NCI-H2171 treated with DMSO at 0.1 percent for 48 hours (cell line): ENCODE data around the gene USP6.
"Not testable (repeated sequence)": the region's sequence is repeated elsewhere in the genome, so short reads cannot be mapped to it uniquely, and the experiment has no call there.

Experiments
- DNase-seq: peaks from one replicate; lab custom pipeline; 2025; lab: John Stamatoyannopoulos, UW

Gene USP6

DNA sequence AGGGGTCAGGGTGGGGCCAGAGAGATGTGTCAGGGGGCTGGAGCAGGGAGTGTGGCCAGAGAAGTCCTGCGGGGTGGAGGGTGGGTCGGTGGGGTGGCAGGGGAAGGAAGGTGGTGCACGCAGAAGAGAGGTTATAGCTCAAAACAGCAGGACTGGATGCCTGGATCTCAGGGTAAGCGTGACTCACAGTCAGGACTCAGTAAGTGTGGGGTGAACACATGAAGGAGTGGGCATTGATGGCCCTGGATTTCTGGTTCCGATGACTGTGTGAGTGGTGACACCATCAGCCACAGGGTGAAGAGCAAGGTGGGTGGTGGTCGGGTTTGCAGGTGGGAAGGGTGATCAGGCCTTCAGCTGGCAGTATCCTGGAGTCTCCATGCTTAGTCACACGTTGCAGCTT, 6.2 kb downstream of the USP6 start:
- not testable (repeated sequence) for DNase-seq

DNA sequence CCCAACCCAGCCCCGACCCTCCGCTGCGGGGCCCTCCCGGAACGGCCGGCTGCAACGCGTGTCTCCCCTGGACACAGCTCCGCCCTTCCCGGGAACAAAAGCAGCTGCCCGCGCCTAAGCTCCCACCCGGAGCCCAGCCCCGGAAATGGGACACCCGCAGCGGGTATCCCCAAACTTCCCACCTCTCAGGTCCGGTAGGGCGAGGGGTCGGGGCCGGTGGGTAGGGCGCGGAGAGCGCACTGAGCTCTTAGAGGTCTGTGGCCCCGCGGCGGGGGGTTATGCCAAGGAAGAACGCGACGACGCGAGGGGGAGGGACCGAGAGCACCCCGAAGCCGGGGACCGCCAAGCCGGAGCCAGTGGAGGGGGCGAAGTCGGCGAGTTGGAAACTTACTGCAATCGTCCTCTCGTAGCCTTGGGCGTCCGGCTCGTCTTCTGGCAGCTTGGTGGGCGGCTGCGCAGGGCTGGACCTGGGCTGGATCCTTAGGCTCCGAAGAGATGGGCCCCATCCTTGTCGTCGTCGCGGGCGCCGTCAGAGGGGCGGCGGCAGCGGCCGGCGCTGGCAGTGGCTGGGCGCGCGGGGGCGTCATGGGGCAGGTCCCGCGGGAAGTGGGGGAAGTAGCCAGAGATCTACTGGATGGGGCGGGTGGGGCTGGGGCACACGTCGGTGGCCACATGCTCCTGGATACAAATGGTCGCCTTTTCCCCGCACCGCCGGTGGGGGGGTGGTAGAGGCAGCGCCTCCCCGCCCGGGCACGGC, 6.9 kb downstream of the USP6 start:
- DNase-seq = no peak

DNA sequence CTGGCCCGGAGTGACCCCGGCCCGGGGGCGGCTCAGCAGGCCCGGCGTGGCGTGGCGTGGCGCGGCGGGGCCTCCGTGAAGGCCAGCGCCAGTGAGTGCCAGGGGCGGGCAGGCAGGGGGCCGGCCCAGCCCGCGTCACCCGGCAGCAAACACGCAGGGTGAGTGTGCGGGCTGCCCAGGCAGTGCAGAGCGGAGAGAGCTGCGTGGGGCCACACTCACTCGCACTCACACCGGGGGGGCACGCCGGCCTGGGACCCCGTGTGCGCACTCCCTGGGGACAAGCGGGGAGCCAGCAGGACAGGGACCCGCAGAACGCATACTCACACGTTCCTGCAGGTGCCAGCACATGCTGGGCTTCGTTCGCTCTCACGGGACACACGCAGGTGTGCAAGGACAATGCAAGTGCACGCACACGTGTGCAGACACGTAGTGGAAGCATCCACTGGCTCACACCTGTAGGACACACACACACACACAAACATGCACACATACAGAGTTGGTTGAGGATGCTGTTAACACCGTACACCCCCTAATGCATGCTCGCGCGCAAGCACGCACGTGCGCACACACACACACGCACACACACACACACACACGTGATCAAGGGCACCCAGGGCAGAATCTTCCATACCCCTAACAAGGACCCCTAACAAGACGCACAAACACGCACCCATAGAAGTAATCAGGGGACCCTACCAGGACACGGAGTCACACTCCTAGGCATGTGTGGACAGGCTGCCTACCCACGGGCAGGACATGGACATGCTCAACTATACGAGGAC, 7.7 kb downstream of the USP6 start:
- DNase-seq = no peak

DNA sequence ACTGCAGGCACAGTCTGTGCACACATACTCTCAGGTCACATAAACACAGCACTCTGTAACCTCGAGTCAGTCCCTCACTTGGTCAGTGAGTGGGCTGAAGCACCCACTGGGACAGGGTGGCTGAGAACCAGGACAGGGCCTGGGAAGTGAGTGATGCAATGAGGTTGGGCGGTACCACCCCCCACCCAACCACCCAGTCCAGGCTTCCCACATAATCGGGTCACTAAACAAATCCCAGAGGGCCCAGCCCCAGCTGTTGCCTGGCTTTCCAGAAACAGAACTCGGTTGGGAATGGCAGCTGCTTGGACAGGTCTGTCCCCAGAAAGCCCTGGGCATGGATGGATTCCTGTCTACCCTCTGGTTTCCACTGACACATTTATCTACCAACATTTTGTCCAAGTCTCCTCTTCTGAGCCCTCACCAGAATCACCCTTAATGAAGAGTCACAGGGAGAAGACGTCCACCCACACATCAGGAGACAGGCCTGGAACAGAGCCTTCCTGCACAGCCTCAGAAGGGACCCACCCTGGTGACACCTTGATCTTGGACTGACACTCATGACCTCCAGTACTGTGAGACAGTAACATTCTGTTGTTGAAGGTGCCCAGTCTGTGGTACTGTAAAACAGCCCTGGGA, 8.4 kb downstream of the USP6 start:
- DNase-seq = not testable (repeated sequence)

DNA sequence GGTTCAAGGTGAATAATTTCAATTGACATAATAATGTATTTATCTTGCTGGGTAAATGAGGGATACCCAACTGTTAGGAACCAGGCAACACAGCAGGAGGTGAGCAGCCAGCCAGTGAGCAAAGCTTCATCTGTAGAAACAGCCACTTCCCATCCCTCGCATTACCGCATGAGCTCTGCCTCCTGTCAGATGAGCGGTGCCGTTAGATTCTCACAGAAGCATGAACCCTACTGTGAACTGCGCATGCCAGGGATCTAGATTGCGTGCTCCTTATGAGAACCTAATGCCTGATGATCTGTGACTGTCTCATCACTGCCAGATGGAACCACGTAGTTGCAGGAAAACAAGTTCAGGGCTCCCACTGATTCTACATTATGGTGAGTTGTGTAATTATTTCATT, 9.1 kb downstream of the USP6 start:
- DNase-seq = not testable (repeated sequence)

DNA sequence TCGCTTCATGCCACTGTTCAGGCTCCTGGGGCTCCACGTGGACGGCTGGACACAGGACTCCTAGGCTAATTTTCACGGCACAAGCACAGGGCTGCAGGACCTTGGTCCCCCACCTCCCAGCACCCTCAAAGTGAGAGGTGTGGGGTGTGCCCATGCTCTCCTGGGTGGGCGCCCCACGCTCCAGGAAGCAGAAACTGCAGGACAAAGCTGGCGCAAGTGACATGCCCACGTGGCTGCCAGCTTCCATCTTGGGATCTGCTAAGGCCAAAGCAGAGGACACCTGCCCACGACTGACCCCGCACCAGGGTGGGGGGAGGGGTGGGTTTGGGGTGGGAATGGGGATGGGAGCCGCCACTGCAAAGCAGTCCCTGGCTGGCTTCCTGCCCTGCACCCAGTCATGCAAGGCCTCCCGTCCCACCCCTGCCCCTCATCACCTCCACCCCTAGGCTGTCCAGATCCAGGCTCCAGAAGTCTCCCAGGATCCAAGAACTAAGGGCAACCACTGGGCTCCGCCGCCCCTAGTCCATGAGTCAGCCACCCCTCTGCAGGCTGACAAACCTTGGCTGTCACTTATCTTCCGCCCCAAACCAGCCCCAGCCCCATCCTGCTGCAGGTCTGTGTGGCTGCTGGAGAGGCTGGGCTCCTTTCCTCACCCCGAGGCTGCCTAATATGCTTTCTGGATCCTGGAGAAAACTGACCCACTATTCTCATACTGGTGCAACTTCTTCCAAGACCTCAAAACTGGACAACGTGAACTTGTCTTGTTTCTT, 11.1 kb downstream of the USP6 start:
- DNase-seq = no peak

DNA sequence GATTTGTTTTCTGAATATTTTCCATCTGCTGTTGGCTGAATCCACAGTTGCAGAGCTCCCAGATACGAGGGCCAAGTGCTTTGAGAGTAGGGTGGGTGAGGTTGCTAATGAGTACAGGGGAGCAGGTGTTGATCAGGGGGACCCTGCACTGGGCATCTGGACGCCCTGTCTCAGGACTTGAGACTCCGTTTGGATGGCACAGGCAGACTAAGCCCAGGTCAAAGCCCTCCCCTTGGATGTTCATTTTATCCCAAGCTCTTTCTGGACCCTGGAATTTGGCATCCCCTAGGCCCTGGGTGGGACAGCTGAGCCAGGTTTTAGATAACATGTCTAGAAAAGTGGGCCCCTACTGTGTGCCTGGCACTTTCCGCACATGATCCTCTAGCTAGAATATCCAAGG, 12.1 kb downstream of the USP6 start:
- DNase-seq = no peak

DNA sequence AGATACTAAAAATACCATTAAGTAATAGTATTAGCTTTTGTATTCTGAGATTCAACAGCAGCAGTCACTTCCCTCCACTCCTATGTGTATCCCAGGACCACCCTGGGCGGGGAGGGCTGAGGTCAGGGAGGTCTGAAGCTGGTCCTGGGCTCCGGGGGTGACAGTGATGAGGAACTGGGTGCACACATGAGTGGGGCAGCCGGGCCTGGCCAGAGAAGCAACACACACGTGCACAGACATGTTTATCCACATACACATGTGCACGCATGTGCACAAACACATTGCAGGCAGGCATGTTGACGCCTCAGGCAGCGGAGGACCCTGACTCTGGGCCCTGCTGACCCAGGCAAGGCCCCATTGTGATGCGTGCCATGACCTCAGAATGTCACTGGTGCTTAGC, 12.6 kb downstream of the USP6 start:
- not testable (repeated sequence) for DNase-seq

DNA sequence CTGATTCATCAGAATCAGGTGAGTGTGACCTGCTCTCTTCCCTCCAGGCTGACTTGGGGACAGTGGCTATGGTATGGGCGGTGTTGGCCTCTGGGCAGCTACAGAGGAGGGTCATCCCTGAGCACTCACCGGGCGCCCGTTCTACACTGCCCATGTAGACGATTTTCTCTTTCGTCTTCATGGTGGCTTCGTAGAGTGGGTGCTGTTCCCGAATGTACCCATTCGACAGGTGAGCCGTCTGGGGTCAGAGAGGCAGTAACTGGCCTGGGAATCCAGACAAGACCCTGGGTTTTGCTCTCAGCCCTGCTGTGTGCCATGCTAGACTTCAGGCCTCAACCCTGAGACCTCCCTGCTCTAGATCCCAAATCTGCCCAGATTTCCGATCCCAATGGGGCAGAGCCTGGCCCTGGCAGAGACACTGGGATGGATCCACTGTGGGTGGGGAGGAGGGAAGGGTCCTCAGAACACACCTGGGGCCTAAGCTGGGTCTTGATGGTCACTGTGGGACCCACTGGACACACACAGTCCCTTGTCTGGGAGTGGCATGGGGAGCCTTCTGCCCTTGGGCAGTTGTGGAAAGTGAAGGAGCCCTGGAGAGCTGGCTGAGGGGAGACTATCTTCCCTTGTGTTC, 13.2 kb downstream of the USP6 start:
- no peak for DNase-seq

DNA sequence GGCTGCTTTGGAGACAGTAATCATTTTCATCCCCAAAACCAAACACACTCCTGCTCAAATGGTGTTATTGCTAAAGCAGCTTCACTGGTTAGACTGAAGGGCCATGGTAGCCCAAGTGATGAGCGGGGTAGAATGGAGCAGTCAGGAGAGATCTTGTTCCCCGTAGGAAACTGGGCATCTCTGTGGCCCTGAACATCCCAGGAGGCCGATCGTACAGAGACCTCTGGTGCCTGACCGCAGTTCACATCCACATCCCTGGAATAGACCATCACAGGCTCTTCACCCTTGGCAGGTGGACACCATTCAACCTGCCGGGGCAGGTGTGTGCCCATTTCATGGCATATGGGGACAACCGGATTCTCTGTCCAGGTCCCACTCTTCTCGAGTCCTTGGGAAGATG, 13.9 kb downstream of the USP6 start:
- DNase-seq = not testable (repeated sequence)

DNA sequence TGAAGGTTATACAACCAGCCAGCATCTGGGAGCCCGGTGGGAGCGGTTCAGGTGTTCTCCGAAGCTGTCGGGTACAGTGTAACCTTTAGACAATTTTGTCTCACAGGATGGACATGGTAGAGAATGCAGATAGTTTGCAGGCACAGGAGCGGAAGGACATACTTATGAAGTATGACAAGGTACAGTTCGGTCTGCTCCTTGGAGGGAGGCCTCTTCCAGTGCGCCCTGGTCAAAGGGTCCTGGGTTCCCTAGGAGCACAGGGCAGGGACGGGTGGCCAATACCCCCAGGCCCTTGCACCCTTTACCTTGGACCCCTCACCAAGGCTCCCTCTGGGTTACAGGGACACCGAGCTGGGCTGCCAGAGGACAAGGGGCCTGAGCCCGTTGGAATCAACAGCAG, 14.4 kb downstream of the USP6 start:
- not testable (repeated sequence) for DNase-seq

DNA sequence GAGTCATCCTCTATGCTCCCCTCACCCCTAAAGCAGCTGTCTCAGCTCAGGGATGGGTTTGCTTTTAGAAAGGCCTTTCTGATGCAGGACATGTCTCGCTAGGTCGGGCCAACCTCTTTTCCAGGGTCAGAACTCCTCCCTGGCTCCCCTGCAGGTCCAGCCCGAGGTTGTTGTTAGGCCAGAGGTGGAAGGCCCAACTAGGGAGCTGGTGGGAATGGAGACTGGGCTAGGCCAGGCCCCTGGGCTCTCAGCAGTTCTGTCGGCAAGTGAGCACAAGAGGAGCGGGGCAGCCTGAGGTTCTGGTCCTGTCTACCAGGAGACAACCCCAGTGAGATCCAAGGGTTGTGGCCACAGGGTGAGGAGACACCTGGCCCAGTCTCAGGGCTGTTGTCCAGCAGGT, 14.9 kb downstream of the USP6 start:
- DNase-seq = not testable (repeated sequence)

DNA sequence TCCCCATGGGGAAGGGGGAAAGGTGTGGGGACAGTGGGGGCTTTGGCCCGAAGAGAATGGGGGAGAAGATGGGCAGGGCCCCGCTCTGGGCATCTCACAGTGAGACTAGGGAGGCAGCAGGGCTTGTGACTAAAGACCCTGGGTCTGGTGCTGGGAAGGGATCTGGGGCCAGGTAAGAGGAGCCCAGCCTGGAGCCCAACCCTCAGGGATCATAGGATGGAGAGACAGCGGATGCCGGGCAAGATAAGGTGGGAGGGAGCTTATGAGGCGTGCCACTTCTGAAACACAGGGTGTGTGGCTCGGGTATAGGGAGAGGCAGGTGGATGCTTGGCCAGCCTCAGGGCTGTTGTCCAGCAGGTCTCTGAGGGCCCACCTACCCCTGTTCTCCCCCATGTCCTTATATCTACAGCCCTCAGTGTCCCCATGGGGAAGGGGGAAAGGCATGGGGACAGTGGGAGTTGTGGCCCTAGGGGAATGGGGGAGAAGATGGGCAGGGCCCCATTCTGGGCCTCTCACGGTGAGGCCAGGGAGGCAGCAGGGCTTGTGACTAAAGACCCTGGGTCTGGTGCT, 15.4 kb downstream of the USP6 start:
- DNase-seq = no peak

DNA sequence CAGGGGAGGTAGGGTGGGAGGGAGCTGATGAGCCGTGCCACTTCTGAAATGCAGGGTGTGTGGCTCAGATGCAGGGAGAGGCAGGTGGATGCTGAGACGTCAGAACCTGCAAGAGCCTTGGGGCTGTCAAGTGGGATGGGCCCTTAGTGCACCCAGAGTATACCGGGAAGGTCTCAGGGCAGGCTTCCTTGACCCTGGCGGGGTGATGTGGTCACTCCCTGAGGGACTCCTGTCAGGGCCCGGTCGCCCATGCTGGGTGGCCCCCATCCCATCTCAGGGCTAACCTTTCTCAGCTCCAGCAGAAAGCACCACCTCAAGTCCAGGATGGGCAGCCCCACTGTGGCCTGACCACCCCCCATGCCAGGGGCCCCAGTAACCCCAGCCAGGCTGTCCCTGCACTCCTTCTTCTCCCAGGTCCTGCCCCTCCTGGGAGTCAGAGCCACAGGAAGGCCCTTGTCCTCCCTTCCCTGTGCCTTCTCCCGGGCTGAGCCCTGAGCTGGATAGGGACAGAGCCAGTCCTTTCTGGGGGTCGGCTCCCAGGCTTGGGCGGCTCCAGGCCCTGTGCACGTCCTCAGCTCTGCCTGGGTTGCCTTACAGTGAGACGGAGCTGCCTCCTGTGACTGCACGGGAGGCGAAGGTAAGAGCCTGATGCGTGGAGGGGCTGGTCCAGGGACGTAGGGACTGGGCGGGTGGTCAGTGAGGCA, 16.1 kb downstream of the USP6 start:
- DNase-seq = not testable (repeated sequence)

DNA sequence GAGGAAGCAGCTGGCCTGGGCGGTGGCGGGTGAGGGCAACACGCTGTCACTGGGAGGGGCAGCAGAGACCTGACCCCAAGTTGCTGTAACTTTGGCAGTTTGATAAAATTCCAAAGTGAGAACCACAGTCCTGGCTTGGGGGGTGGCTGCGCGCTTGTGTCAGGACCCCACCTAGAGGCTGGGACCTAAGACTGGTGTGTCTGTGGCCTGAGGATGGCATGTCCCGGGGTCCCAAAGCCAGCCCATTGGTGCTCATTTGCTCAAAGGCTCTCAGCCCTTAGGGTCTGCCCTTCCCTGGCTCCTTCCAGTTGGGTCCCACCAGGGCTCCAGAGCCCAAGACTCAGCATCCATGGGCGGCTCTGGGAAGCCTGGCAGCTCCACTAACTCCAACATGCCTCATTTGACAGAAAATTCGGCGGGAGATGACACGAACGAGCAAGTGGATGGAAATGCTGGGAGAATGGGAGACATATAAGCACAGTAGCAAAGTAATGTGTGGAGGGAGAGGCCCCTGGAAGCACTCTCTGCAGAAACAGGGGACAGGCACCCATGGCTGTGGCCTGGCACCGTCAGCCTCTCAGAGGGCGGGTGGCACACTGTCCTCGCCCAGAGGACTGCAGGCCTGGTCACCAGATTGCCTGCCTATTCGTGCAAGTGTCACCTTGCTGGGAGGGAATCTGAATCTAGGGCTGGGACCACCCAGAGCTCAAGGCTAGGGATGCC, 16.8 kb downstream of the USP6 start:
- not testable (repeated sequence) for DNase-seq

DNA sequence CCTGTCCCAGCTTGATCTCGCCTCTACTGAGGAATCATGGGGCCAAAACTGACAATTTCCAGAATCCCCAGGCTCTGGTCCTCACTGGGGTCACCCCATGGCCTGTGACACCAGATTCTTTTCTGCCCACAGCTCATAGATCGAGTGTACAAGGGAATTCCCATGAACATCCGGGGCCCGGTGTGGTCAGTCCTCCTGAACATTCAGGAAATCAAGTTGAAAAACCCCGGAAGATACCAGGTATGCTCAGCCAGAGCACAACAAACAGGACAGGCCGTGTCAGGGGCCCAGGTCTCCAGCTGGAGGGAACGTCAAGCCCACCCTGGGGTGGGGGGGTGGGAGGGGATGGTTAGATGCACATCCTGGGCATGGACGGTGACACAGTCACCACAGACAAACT, 17.5 kb downstream of the USP6 start:
- DNase-seq = no peak

DNA sequence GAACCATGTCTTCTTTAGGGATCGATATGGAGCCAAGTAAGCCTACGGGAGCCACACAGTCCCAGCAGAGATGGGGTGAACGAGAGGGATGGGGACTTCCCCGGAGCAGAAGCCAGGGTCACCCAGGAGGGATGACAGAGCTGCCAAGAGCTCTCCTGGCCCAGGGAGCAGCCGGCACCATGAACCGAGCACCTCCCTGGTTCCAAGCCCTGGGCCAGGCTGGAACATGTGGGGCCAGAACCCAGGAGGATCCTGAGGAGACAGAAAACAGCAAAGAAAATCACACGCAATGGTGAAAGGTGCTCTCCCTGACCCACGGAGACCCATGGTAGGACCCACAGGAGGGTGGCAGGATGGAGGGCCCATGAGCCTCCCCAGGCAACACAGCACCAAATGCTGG, 18.1 kb downstream of the USP6 start:
- DNase-seq = not testable (repeated sequence)

DNA sequence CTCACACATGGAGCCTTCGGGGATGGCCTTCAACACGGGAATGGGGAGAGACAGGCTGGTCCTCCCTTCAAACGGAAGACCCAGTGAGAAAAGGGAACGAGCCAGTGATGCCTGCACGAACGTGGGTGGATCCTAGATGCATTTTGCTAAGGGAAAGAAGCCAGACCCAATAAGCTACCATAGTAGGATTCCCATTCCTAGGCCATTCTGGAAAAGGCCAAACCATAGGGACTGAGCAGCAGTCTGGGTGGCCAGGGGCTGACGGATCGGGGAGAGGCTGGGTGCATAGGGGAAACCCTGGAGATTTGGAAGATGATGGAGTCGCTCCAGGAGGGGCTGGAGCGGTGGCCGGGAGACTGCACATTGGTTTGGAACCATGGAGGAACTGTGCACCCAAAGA, 18.7 kb downstream of the USP6 start:
- DNase-seq = not testable (repeated sequence)

DNA sequence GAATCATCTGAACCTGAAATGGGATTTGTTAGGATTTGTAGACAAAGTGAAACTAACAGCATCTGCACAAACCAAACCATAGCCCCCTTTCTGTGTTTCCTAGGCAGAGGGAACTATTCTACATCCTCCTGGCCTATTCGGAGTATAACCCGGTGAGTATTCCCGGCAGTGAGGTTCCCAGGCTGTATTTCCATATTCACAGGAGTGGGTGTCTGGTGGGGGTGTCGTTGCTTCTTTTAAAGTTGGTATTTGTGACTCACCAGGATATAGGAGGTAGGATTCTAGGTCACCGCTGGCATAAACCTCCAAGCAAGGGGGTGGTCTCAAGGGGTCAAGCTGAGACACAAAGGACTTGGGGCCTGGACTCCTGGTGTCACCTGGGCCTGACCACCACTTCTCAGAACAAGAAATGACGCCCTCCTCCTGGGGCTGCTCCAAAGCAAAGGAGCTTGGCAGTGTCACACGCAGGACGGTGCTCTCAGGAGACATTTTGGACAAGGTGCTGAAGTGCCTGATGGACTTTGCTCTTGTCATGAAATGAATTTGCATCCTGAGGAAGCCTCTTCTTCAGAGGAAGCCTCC, 19.4 kb downstream of the USP6 start:
- DNase-seq = not testable (repeated sequence)
